SIG-M5 treated with dmso at 0.1 percent for 504 hours (cell line): ENCODE measurements around the gene SERINC1.
"Not testable (repeated sequence)": the region's sequence is repeated elsewhere in the genome, so short reads cannot be mapped to it uniquely, and the experiment has no call there.

ENCODE experiments used
- DNase-seq: peaks from one replicate; lab custom pipeline; 2025; ENCODE audit not compliant: unreplicated experiment; lab: John Stamatoyannopoulos, UW

Gene SERINC1

DNA sequence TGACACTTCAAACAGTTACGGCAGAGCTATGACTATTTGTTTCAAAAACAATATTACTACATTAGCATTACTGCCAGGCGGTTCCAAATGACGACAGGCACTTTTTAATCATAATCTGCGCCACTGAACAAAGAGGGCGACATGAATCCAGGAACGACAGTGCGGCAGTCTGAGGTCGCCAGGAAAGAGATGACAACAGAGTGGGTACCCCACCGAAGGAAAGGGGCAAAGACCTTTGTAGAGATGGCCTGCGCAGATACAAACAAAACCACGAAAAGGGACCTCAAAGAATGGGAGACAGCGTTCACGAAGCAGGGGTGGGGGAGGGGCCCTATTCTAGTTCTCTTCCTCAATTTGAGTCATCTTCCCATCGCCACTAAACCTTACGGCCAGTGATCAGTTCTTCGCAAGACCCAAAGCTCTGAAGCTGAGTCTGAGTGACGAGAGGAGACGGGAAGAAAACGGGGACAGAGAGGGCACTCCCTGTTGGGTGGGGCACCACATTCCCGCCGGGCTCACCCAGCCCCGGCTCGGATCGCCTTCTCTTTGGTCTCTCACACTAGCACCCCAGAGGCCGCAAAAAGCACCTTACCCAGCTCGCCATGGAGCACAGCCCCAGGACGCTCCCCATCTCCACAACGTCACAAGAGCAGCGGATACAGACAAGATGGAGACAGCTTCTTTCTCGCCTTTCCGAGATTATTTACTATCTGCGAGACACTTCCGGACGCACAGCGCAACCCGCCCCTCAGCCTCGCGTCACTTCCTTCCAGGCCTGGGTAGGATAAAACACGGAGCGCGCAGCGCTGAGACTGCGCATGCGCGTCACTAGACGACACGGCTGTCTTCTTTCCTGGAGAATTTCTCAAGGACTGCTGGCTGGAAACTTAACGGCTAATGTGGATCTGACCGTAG, at the start of gene SERINC1:
SERINC1 (minus strand) TSS at position 701 of the 915 bp plus-strand sequence; CDS start at position 631, 70 bp downstream.
- DNase-seq, result peak; percentile 88

DNA sequence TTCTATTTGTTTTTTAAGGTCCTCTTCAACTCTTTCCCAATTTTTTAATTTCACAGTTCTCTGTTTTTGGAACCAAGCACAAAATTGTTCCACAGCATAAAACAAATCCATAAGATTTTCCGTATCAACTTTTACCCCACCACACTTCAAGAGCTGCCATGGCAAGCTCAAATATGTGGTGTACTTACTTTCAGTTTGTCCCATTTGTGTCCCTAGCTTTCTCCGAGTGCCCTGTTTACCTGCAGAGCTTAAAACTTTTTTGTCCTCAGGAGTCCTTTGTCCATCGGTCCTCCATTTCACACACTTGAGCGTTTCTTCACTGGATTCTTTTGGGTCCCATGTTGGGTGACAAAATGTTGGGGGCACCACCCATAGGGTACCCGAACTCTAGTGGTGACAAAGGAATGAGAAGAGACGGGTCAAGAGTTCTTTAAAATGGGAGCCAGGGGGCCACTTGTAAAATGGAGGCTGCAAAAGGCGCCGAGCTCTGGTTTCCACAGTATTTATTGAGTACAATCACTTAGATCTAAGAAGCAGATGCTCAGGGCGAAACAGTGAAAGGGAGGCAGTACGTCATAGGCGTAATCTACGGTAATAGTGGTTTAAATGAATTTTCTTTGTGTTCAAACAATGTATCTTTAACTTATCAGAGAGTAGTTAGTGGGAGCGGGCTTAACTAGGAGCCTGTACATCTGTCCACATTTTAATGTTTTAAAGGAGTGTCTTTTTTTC, 39.8 kb upstream of the SERINC1 start:
- DNase-seq, result no peak

DNA sequence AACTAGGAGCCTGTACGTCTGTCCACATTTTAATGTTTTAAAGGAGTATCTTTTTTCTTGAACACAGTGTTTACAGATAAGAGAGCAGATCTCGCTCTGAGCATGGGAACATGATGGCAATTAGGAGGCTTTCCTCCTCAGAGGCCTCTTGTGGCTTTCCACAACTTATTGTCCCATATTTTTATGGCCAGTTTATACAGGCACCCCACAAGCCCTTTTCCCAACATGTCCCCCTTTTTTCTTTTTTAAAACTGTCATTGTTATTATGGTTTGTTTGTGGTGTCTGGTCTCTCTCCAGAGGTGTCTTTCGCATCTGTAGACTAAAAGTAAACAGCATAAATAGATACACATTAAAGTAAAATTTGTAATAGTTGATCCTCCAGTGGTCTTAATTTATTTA, 33.6 kb upstream of the SERINC1 start:
- not testable (repeated sequence) for DNase-seq

DNA sequence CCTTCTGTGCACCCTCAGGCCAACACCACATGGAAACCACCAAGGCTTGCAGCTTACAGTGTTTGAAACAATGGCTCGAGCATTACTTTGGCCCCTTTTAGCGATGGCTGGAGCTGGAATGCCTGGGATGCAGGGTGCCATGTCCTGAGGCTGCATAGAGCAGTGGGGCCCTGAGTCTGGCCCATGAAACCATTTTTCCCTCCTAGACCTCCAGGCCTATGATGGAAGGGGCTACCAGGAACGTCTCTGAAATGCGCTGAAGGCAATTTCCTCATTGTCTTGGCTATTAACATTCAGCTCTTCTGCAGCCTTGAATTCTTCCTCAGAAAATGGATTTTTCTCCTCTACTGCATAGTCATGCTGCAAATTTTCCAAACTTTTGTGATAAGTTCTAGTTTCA, 29.9 kb upstream of the SERINC1 start:
- DNase-seq, result no peak

DNA sequence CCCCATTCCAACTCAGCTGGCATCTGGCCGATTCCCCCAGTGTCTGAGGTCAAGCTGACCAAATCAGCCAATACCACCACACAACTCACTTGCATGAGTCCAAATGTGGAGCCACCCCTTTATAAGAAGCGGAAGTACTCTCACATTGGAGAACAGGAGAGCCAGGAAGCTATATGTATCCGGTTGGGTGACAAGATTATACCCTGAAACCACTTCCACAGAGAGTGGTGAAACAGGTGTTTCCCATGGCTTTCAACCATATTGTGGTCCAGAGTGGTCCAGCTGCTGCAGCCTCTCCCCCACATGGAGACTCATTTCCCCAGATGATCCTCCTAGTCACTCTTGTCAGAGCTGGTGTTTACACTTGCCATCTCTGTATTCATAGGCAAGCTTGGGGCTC, 24.0 kb upstream of the SERINC1 start:
- no peak for DNase-seq

DNA sequence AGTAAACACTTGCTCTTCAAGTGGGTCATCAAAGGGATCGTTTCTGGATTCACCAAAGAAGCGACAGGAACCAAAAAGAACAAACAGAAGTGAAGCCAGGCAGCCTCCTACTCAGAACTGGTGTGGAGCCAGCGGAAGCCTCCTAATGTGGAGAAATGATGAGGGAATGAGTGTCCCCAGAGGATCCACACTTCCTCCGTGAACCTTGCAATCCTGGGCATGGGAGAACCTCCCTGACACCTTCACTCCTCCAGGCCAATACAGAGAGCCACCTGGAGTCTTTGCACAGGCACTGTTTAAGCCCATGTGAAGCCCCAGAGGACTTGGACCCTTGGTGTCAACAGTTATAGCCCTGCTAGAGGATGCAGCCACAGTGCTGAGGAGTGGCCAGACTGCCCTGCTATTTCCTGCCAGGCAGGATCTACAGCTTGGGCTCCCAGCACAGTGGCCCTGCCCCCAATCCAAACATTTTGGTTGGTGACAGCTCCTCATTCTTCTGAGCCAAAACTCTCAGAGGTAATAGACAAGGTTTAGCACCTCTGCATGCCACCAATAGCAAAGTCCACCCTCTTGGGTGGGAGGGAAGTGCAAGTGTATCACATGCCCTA, 23.2 kb upstream of the SERINC1 start:
- peak; percentile 15 for DNase-seq

DNA sequence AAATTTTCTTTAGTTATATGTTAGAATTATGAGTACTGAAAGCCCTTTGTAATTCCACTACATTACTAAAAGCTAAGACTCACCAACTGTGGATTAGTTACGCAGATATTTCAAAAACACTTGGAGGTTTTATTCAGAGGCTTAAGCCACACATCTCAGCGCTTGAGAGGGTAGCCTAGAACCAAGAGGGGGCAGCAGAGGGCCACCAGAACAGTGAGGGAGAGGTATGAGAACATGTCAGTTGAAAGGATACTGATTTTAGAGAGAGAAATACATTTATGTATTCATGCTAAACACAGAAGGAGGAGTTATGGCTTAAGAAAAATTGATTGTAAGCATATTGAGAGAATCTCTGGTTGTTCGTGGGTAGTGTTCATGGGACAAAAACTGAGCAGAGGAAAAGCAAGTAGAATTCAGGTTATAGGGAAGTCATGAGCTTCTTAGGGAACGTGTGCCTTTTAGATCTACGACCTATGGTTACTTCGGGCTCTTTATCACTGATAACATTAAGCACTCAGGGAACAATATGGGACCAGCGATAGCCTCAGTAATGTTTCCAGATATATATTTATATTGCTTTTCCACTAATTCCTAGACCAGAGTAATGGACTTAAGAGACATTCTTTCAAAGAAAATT, 20.4 kb upstream of the SERINC1 start:
- peak; percentile 76 for DNase-seq

DNA sequence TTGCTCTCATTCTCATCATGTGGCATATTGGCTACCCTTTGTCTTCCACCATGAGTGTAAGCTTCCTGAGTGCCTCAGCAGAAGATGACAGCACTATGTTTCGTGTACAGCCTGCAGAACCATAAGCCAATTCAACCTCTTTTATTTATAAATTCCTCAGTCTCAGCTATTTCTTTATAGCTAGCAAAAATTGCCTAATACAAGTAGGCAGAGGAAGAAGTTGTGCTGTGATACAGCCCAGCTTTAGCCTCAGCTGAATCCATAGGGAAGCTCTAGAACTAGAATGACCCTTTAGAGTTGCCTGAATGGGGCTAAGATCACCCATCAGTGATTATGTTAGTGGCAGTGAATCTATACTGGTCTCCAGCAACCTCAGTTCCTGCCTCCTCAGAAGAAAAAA, 19.0 kb upstream of the SERINC1 start:
- DNase-seq, result no peak

DNA sequence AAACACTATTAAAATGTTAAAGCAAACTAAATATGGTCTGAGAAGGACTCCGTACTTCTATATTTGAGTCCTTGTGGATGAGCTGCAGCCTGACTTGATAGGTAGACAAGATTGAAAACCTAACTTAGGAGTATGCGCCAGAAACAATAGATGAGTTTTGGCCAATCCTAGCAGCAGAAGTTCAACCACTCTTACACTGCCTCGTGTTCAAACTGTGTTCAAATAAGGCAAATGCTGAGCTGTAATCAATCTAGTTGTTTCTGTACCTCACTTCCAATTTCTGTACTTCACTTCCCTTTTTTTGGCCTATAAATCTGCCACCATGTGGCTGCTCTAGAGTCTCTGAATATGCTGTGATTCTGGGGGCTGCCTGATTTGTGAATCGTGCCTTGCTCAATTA, 13.2 kb upstream of the SERINC1 start:
- peak; percentile 77 for DNase-seq

DNA sequence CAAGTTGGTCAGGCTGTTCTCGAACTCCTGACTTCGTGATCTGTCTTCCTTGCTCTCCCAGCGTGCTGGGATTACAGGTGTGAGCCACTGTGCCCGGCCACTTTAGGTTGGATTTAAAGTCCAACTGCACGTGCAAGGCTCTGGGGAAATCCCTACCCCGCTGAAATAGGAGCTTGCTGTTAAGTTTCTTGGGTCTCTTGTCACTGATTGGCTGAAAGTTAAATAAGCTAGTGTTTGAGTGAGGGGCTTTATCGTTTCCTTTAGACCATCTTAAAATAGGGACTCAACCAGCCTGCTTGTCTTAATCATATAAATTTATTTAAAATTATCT, 11.1 kb upstream of the SERINC1 start:
- no peak for DNase-seq

DNA sequence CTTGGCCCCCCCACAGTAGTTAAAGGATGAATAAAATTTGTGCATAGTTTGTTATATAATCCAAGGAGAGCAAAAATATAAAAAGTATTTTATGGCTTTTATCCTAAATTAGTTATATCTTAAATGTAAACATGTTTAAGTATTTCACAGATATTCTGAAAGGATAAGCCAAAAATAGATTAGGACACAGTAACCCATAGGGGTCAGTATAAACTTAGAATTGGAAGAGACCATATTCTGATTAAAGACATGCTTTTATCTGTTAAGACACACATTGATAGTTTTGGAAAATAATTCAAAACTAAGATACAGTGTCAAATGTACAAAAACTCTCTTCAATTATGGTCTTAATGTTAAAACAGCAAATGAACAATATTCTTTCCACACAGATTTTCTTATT, 4.5 kb upstream of the SERINC1 start:
- DNase-seq, result peak; percentile 4

DNA sequence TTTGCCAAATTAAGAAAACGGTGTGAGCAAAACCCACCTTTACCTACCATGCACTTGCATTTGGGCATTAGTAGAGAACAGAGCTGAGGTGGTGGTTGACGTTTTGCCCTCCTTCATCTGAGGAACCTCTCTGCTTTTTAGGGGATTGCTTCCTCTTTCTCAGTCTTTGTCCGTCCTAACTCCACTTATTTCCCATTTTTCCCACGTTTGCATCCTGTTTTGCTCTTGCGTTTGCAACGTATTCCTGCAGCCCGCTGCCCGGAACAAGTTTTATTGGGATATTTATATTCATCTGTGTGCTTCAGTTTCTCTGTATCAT, 374 bp upstream of the SERINC1 start:
- DNase-seq, result peak; percentile 74

DNA sequence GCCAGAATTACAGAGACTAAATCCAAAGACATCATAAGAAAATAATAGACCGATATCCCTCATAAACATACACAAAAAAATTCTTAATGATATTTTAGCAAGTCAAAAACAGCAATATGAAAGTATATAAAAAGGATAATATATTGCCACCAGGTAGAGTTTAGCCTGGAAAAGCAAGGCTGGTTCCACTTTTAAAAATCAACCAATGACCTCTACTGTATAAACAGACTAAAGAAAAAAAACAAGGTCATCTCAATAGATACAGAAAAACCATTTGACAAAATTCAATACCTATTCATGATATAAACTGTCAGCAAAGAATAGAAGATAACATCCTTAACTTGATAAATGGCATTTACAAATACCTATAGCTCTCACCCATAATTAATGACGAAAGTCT, 9.7 kb downstream of the SERINC1 start:
- DNase-seq, result no peak

DNA sequence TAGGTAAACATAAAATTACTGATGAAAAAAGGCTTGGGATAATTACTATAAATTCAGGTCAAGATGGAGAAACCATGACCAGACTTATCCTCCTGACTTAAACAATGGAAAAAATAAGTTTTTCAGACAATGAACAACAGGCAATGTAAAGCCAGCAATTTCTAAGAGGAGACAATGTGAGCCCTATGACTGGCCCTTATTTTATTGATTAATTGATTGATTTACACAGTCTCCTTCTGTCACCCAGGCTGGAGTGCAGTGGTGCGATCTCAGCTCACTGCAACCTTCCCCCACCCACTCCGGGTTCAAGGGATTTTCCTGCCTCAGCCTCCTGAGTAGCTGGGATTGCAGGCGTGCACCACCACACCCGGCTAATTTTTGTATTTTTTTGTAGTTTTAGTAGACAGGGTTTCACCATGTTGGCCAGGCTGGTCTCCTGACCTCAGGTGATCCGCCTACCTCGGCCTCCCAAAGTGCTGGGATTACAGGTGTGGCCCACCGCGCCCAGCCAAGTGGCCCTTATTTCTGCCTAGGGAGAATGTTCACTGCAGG, 11.7 kb downstream of the SERINC1 start:
- DNase-seq, result not testable (repeated sequence)

DNA sequence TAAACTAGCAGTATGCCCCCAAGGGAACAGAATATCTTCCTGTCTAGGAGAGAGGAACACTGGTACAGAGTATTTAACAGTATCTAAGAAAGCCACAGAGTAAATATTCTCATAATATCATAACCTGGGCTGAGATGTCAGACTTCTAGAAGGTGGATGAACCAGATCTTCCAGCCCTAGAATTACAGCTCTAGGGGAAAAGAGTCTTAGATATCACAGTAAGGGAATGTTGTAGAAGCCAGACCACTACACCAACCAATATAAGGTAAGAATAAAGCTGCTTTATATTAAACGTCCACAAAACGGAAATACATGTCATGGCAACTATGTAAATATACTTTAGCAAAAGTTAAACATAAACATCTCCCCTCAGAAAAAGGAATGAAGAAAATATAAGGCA, 12.4 kb downstream of the SERINC1 start:
- DNase-seq, result peak; percentile 12

DNA sequence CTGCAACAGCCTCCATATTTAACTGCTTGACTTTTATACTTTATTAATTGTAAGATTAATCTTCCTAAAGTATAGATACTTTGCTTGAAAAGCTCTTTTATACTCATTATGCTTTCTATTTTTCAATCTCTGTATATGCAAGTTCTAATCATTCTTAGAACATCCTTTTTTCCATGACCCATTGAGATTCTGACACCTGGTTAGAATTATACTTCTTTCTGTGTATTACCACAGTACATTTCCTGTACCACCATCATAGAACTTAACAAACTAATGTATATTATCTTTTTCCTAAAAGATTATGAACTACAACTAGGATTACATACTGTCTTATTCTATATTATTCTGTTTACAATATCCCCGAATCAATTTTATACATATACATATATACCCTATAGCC, 13.5 kb downstream of the SERINC1 start:
- DNase-seq, result no peak

DNA sequence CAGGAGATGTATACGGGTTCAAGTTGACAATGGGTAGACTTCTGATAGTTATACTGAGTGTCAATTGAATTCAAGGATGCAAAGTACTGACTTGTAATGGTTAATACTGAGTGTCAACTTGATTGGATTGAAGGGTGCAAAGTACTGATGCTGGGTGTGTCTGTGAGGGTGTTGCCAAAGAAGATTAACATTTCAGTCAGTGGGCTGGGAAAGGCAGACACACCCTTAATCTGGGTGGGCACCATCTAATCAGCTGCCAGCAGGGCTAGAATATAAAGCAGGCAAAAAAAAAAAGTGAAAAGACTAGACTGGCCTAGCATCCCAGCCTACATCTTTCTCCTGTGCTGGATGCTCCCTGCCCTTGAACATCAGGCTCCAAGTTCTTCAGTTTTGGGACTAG, 16.5 kb downstream of the SERINC1 start:
- DNase-seq, result not testable (repeated sequence)

DNA sequence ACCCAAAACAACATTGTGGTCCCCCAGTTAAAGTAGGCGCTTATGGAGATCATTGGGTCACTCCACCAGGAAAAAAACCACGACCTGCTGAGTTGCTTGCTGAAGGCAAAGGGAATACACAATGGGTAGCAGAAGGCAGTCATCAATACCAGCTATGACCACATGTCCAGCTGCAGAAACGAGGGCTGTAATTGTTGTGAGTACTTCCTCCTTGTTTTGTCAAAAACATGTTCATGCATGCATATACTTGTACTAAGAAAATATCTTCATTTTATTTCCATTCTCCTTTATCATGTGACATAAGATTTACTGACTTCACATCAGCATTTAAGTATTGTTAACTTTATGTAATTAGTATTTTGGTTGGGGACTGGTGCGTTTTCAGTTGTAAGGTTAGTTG, 16.9 kb downstream of the SERINC1 start:
- no peak for DNase-seq

DNA sequence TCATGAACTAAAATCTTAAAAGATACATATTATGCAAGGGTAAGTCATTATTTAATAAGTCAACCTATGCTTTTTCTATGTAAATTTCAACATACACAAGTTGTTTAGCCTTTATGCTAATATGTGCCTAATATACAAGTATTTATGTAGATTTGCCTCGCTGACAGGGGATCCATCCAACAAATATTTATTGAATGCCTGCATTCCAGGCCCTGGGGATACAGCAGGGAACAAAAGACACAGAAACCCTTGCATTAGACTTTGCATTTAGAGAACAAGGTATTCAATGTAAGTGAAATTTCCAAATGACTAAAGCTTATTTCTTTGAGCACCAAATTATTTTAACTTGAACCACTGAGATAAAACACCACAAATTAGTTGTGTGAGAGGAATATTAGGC, 19.1 kb downstream of the SERINC1 start:
- no peak for DNase-seq

DNA sequence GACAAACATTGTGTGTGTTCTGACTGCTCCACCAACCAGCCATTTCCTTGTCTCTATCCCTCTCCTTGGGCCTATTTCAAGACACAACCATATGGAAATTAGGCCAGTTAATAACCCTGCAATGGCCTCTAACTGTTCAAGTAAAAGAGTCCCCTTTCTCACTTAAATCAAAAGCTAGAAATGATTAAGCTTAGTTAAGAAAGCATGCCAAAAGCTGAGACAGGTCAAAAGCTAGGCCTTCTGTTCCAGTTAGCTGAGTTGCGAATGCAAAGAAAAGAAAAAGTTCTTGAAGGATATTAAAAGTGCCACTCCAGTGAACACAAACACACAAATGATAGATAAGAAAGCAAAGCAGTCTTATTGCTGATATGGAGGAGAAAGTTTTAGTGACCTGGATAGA, 22.5 kb downstream of the SERINC1 start:
- DNase-seq, result no peak

DNA sequence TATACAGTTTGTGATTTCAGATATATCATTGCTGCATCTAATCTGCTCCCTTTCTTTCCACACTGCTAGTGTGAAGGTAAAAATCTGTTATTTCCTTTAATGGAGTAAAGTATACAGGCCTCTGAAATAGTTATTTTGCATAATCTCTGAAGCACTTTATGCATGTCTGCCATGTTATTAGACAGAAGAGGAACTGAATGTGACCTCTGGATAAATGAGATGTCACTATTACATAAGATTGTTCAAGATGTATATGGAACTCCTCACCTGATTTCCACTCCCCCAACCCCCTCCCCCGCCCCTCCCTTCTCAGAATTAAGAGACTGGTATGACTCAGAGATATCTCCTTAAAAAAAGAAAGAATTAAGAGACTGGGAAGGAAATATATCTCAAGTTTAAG, 26.3 kb downstream of the SERINC1 start:
- DNase-seq, result no peak
